Germinal center (tissue), 1 donor: Measurements from ENCODE around the gene TMEM144.

Source experiments
- DNase-seq: peaks from one replicate; pipeline ENCODE4 v3.0.0; 2012; ENCODE audit warnings: mixed read lengths, low spot score

Gene TMEM144

DNA sequence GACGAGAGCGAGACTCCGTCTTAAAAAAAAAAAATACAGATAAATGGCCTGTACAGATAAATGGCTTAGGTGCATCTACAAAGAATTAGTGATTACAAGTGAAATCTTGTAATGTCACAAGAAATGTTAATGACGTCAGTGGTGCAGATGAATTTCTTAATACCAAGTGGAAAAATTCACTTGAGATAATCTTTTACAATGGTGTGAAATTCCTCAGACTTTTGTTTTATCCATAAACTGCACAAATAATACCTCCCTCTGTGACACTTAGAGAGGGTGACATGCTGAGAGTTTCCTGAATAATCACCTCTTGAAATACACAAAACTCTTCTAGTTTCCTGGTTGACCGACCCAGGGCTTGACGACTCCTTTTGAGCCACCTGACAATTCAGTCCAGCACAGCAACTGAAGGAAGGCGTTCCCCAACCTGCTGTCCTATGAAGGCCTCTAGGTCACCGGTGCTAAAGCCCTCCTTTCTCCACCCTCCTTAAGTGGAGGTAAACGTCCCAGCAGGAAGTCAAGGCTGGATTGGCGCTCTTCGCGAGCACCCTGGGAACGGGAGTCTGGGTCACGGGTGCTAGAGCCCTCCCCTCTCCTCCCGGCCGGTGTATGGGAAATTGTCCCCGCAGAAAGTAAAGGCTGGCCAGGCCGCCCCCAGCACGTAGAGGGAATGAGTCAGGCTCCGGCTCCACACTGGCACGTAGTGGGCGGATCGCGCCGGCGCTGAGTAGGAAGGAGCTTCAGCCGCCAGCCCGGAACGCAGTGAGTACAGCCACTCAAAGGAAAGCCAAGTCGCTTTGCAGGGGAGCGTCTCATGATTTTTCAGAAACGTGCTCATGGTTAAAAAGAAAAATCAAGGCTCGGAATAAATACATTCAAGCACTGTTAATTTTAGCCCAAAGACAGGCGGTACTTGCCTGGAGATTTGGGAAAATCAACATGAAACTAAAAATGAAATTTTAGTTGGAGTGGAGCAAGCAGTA is at the start of gene TMEM144:
TMEM144 (plus strand) TSS at position 662 of the 983 bp plus-strand sequence. CDS start 2,182 bp downstream, outside the sequence.
- no peak for DNase-seq

DNA sequence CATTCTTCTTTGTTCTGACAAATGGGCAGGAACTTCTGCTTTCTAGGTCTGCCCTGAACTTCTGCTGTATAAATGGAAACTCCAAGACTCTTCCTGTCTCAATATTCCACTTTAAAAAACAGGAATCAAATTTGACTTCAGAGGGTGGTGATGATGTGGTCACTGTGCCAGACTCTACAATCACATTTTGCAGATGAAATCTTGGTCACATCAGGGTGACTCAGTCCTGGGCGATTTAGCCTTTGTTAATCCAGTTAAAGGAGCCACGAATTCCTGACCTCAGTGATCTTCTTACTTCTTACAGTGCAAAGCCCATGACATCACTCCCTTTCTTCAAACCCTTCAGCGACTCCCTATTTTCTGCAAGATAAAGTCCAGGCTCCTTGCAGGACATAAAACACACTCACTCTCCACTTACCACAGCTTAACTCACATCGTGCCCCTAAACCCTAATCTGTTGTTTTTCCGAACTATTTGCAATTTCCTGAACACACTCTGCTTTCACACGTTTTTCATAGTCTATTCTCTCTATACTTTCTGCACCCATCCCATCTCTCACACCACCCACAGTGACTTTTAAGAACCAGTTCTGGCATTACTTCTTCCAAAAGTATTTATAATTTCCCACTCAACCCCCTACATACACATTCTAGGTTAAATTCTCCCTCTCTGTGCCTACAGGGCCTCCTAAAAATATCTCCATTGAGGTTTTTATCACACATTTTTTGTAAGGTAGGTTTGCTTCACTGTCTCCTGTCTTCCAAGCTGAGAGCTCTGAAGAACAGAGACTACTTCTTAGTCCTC is 48.5 kb upstream of the TMEM144 start:
- DNase-seq = no peak

DNA sequence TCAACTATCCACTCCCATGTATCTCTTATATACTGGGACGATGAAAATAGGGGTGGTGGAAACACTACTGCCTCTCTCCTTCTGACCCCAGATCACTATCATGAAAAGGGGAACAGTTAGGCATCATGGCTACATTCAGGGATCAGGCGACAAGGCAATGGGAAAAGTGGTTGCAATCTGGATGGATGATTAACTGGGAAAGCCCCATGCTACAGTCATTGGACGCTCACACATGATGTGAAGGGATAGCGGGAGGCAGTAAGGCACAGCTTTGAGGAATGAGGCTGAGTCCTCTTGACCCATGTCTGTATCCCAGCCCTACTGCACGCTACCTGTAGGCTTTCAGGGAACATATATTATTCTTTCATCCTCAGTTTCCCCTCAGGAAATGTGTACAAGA is 47.7 kb upstream of the TMEM144 start:
- DNase-seq = no peak

DNA sequence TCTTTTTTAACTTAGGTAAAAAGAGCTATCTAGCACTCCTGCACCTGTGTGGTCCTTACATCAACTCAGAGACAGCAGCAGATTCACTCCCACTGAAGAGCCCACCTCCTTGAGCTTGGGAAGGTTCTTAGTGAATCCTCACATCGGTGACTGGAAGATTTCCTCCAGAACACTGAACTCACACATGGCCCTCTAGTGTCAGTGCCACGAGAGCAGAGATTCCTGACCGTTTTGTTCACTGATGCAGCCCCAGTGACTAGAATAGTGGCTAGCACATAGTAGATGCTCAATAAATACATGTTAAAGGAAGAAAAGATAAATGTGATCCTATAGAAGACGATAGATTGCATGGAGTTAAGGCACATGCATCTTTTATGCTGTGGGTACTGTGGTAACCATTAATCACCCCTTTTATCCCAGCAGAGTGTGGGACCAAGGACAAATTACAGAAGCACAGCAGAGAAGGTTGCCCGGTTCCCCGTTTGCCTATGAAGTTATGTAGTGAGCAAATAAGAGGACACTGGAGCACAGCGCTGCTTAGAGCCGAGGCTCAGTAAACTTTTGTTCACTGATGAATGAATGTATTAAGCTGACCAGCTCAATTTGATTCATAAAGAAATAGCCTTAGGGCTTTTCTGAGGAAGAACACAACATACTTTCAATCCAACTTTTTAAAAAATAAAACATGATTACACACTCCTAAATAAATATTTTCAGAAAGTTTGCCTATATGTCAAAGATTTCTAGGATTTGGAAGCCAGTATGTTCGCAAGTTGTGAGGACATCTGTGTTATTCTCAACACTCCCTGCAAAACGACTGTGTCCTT is 46.1 kb upstream of the TMEM144 start:
- DNase-seq = no peak

DNA sequence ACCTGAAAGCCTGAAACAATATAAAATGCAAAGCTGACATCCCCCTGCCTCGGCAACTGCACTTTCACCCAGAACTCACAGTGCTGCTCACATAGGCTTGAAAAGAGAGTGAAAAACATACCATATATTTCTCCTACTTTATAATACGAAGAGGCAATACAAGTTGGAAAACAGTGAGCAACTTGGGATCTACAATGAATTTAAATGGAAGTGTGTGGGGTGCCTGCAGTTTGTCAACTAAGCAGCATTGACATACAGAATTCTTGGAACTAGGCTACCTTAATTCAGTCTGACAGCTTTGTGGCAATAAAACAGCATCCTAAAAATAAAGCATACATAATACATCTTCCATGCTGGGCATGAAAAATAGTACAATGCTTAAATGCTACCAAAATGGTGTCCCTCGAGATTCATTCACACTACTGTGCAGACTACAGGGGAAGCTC is 45.5 kb upstream of the TMEM144 start:
- DNase-seq = no peak

DNA sequence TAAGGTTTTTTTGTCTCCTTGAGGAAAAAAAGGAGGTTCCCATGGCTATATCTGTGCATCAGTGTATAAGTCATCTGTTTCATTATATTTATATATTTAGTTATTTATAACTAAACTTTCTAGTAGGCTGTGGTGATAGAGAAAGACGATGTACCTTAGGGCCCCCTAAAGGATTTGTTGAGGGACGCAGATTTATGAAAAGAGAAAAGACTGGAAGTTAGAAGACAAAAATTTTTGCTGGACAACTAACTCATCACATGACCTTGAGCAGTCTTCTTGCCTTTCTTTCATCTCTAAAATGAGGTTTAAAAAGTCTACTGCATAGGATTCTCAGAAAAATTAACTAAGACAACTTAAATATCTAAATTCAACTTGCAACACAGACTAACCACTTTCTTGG is 43.6 kb upstream of the TMEM144 start:
- no peak for DNase-seq

DNA sequence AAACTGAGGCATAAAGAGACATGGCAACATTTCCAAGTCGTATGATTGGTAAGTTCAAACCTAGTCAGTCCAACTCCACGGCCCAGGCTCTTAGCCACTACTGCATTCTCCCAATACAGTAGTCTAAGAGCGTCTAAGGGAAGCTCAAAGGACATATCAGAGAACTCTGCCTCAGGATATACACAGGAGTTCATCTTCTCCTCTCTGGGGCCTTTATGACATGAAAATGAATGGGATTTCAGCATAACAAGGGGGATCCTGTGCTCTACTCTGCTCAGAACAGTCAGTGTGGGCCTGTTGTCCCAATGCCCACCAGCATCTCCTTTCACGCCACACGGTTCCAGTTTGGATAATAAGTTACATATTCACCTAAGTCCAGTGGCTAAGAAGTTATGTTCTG is 41.7 kb upstream of the TMEM144 start:
- no peak for DNase-seq

DNA sequence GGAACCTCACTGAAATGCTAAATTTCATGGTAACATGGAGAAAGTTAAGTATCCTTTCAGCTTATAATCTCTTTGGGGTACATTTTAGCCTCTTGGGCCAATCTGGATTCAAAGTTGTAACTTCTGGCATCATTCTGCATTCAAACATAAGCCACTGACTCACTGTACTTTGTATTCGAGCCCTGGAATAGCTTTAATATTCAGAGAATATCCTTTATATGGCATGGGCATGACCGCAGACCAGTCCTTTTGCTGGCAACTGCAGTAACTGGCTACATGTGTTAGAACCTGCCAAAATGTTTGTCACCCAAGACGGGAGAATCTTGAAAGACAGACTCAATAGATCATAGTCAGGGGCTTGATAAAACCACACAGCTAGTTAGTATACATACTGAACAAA is 40.8 kb upstream of the TMEM144 start:
- DNase-seq = no peak

DNA sequence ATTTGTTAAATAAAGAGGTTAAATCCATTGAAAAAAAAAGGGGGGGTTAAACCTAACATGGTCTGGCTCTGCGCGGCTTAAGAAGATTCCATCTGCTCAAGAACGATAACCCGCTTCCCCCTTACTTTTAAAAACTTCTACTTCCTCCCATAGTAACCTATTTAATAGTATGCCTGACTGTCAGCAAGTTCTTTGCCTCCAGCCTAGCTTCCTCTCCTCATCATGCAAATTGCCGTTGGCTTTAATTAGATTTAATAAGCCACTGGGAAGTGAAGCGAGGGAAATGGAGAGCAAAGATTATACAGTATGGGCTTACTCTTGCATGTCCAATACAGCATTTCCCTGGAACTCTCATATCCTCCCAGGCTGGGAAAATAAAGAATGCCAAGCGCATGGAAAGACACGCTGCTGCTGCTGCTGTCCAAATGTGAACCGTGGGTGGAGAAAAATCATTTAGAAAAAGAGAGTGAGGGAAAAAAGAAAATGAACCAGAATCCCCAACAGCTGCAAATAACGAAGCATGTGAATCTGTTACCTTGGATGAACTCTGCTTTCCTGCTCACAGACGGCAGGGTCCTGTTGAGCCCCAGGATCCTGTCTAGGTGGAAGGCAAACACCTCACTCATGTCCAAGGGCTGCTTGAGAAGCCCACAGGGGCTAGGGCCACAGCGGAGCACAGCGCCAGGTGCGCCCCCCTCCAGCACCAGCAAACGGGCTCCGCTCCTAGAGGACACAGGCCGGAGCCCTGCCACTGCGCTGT is 40.2 kb upstream of the TMEM144 start:
- DNase-seq = no peak

DNA sequence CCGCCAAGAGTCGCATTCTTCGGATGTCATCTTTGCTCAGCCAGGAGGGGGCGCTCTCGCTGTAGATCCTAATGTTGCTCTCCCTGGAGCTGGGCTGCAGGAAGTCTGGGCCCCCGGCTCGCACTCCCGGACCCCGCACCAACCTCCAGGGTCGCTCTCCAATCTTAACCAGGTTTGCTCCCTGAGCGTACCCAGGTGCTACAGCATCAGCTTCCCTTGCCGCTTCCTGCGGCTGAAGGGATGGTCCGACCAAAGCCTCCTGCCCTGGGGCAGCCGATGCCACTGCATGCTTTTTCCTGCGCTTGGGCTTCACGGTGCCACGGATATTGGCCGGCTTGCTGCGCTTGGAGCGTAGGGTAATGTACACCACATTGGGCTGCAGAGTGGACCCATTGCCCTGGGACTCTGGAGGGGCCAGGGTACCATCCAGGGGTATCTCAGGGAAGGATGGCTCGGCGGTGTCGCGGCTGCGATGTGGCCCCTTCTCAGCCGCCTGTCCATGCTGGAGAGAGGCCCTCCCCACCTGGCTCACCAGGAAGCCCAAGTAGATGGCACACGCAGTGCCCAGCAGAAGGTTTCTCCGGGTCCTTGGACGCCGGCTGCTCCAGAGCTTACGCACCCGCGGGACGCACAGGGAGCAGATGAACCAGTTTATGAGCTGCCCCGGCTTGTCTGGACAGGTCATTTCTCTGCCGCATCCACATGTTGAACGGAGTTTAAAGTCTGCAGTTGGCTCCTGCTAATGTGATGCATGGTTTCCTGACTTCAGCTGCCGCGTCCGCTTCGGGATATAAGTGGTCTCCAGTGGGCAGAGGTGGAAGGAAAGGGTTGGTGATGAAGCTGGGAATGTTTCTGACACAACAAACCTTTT is 39.4 kb upstream of the TMEM144 start:
- no peak for DNase-seq

DNA sequence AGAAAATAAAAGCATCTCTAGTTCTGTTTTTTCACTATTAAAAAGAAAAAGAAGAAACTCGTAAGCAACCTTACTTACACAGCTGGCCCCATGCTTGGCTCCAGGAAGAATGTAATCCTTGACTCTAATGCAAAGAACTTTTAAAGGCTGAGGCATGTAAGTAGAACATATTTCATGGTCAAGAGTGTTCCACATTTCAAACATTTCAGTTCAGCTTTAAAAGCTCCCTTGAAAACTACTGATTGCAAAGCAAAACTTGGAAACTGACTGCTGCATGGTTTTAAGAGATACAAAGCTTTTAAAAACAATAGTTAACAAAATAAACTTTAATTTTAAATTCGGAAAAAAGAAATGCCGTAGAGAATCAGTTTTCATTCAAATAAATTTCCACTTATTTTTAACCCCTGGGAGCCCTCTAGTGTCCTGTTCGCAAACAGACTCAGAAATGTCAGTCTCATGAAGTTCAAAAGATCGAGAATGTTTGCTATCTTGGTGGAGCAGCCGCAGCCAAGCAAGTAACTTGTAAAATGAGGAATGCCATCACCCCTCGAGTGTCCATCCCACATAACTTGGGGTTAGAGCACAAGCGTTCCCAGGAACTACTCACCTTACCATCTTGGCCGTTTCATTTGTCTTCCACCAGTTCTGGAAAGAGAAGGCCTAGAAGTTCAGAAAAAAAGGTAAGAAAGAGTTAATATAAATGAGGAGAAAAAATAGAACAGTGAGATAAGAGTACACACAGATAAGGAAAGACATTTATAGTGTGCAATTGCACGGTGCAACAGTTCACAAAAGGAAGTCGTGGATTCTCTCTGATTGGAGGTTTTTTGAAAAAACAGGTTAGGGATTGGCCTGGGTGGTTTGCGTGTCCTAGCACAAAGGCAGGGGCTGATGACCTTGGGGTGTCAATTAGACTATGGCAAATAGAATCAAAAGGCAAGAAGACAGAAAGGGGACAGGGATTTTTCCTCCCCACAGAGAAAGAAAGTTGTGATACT is 37.7 kb upstream of the TMEM144 start, which contains the start of gene GASK1B:
GASK1B (minus strand) TSS at position 765 of the 998 bp plus-strand sequence. CDS start 1,650 bp downstream, outside the sequence.
- DNase-seq = no peak

DNA sequence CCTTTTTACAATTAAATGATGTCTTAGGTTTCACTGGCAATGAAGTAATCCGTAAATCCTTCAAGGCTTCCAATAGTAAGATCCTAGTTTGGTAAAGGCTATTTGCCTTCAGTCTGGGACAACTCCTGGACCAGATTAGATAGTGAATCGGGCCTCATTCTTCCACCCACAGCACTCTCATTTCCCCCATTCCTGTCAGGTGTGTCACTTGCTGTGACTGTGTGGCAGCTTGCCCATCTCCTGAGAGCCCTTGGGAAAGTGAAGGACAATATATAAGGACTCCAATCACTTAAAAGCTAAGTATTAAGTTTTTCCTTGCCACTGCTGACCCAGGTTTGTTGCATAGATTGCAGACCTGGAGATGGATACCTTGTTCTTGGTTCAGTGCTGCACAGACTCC is 34.2 kb upstream of the TMEM144 start:
- DNase-seq = no peak

DNA sequence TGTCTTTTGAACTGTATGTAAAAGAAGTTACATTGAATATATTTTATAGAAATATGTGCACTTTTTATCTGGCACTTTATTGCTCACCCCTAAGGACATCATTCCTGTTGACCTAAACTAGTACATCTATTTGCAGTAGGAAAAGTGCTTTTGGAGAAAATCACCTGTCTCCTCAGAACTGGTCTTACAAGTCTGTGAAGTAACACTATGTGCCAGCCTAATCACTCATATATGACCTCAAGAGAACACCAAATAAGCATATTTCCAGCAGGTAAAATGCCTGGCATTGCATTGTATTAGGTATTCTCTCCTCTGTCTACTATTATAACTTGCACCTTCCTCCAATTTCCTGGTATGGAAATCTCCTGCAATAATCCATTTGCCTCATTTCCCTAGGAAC is 33.5 kb upstream of the TMEM144 start:
- no peak for DNase-seq

DNA sequence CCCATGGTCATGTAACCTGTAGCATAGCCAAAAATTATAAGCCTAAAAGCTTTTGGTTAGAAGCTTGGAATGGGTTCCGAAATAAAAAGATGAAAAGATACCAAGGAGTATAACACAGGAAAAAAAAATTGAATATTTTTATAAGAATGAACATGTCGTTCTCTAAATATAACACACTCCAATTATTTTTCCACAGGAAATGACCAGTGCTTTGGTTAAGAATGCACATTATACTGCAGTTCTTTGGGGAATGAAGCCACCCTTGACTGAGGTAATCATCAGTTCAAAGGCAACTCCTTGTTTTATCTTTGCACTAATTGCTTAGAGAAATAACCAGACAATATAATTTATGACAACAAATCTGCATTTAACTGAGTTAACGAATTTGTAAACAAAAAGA is 30.8 kb upstream of the TMEM144 start:
- DNase-seq = no peak

DNA sequence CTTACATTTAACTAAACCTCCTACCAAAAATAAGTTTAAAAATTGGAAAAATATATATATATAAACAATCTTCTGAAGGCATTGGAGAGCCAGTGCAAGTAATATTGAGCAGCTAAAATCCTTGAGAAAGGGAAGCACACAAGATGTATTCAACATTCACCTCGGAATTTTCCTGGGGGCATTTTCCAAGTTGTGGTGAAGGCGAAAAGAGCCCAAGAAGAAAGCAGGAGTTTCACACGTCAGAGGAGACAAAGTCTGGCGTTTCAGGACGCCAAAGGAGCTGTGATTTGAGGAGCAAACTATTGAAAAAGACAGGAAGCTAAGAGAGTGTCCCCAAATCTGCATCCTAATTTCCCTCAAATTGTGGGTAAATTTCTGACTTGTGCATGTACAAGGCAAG is 28.4 kb upstream of the TMEM144 start:
- no peak for DNase-seq

DNA sequence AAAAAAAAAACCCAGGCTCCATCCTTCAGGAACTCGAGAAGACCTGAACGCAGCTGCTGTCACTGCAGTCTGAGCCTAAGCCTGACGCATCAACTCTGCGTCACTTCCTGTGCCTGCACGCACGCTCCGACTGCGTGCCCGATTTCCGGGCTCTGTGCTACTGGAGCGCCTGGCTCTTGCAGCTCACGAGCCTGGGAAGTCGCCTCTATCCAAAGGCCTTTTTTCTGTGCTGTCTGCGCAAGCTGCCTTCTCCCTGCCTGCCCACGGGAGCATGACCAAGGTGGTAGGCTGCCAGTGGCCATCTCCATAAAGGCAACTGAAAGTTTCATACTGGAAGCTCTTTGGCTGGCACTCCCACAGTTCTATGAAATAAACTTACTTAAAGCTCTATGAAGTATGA is 27.6 kb upstream of the TMEM144 start:
- DNase-seq = no peak

DNA sequence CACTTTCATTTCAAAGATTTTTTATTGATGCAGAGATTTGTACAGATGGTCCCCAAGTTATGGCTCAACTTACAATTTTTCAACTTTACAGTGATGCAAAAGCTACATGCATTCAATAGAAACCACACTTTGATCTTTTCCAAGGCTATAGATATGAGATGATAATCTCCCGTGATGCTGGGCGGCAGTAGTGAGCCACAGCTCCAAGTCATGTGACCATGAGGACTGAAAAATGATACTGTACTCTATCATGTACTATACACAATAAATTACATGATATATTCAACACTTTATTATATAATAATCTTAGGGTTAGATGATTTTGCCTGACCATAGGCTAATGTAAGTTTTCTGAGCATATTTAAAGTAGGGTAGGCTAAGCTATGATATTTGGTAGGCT is 23.5 kb upstream of the TMEM144 start:
- DNase-seq = no peak

DNA sequence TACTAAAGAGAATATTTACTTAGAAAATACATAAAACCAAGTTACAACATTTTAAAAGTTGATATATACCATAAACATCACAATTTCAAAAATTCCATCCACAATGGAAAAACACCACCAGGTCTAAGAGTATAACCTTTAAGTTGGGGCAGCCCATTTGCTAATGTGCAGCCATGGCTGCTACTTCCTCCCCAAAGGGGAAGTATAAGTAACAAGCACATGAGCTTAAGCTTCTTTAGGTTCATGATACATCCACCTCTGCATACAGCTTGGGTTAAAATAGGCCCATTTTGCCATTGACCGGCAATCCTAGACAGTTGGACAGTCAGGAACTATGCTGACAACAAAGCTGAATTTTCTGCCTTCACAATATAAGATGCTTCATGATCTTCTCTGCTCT is 20.9 kb upstream of the TMEM144 start:
- DNase-seq = no peak

DNA sequence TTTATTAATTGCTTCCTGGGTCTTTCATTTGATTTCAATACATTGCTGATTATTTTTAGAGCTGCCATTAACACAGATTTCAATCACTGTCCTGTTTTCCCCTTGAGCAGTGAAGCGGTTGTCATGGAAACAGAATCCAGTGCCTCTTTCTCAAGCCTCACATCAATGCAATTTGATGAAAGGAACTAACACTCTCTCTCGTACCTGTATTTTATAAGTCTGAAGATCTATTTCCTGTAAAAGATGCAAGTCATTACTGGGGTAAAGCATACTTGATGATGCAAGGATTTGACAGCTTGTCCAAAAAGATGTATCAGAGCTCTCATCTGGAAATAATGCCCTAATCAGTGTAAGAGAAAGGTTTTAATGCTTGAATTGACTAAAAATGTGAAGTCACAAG is 19.6 kb upstream of the TMEM144 start:
- no peak for DNase-seq
